ENCODE measurements around the gene SLC25A18.

DNA sequence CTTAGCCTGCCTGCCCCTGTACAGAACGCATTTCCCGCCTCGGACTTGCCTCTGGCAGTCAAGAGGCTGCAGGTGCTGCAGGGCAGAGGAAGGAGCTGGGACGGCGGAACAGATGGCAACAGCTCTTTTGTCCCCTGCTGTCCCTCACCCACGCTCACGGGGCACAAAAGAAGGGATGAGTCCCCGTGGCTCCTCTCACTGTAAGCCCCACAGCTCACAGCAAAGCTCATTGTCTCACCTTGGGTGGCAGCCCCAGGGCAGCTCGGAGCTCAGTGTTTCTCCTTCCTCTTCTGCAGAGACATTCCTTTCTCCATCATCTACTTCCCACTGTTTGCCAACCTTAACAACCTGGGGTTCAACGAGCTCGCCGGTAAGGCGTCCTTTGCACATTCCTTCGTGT lies 24.3 kb downstream of the SLC25A18 start:
- TF ChIP-seq, protein P1, sequence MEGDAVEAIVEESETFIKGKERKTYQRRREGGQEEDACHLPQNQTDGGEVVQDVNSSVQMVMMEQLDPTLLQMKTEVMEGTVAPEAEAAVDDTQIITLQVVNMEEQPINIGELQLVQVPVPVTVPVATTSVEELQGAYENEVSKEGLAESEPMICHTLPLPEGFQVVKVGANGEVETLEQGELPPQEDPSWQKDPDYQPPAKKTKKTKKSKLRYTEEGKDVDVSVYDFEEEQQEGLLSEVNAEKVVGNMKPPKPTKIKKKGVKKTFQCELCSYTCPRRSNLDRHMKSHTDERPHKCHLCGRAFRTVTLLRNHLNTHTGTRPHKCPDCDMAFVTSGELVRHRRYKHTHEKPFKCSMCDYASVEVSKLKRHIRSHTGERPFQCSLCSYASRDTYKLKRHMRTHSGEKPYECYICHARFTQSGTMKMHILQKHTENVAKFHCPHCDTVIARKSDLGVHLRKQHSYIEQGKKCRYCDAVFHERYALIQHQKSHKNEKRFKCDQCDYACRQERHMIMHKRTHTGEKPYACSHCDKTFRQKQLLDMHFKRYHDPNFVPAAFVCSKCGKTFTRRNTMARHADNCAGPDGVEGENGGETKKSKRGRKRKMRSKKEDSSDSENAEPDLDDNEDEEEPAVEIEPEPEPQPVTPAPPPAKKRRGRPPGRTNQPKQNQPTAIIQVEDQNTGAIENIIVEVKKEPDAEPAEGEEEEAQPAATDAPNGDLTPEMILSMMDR (IDR thresholded peaks at IDR 0.05), result no peak
- TF ChIP-seq POLR2AphosphoS5 (IDR thresholded peaks at IDR 0.05), result no peak
